NCI-H2081 treated with DMSO at 0.1 percent for 48 hours (cell line): Measurements from ENCODE around the gene GLUD1.
"Not testable (repeated sequence)": the region's sequence is repeated elsewhere in the genome, so short reads cannot be mapped to it uniquely, and the experiment has no call there.

Source experiments
- DNase-seq: peaks from one replicate; lab custom pipeline; 2025; lab: John Stamatoyannopoulos, UW

The GLUD1 gene

GRCh38 chr10:87043579-87043978 is 51.1 kb downstream of the GLUD1 start:
- DNase-seq, result not testable (repeated sequence)

GRCh38 chr10:87038786-87039185 is 55.9 kb downstream of the GLUD1 start:
- no peak for DNase-seq

GRCh38 chr10:87038286-87038717 is 56.3 kb downstream of the GLUD1 start:
- DNase-seq, result no peak

GRCh38 chr10:87036623-87037022 is 58.0 kb downstream of the GLUD1 start:
- no peak for DNase-seq

GRCh38 chr10:87030912-87031635 is 63.6 kb downstream of the GLUD1 start:
- DNase-seq, result no peak

- not testable (repeated sequence) for DNase-seq
Measured at GRCh38 chr10:87030419-87030818, 64.2 kb downstream of the GLUD1 start.

GRCh38 chr10:87026747-87027508 is 67.7 kb downstream of the GLUD1 start:
- not testable (repeated sequence) for DNase-seq

GRCh38 chr10:87025285-87025958 is 69.2 kb downstream of the GLUD1 start:
- DNase-seq, result not testable (repeated sequence)

- not testable (repeated sequence) for DNase-seq
Measured at GRCh38 chr10:87020056-87020455, 74.6 kb downstream of the GLUD1 start, which contains the start of gene FAM25A. FAM25A (plus strand) TSS chr10:87020294; CDS start chr10:87020325, 31 bp downstream.

GRCh38 chr10:87019504-87019903 is 75.1 kb downstream of the GLUD1 start:
- not testable (repeated sequence) for DNase-seq

- DNase-seq, result not testable (repeated sequence)
Measured at GRCh38 chr10:87019066-87019465, 75.6 kb downstream of the GLUD1 start.

GRCh38 chr10:87018127-87018526 is 76.5 kb downstream of the GLUD1 start:
- DNase-seq, result not testable (repeated sequence)

- not testable (repeated sequence) for DNase-seq
Measured at GRCh38 chr10:87014986-87015716, 79.5 kb downstream of the GLUD1 start.

GRCh38 chr10:87013528-87013927 is 81.1 kb downstream of the GLUD1 start:
- DNase-seq, result not testable (repeated sequence)

- DNase-seq, result not testable (repeated sequence)
Measured at GRCh38 chr10:87009134-87009696, 85.4 kb downstream of the GLUD1 start.

- not testable (repeated sequence) for DNase-seq
Measured at GRCh38 chr10:87008303-87008702, 86.3 kb downstream of the GLUD1 start.

- DNase-seq, result not testable (repeated sequence)
Measured at GRCh38 chr10:87007674-87008073, 87.0 kb downstream of the GLUD1 start.

GRCh38 chr10:87007124-87007523 is 87.5 kb downstream of the GLUD1 start:
- not testable (repeated sequence) for DNase-seq

GRCh38 chr10:87000491-87000890 is 94.2 kb downstream of the GLUD1 start:
- DNase-seq, result no peak
